K562 (cell line): ENCODE results near the gene EML6. TPM values are rescaled to one million over a fixed set of nuclear protein-coding genes. Genes with fewer than 3 reads are reported as not detected.

ENCODE experiments used
- CHD7 ChIP-seq: fragments of 200-600 bp; sonication (generic); IDR thresholded peaks from one replicate; pipeline ENCODE4 v1.6.1; 2012; ENCODE audit warnings: mild to moderate bottlenecking, low read depth, low read length, inconsistent platforms
- MAZ ChIP-seq, 2 experiments: fragments of 450-650 bp in 1 of 2; sonication (generic) in 1 of 2; formaldehyde crosslinking; IDR thresholded peaks in 1 of 2; conservative IDR thresholded peaks in 1 of 2; 2 replicates each; pipeline versions ENCODE4 v1.4.0 to v1.5.0; 2020; ENCODE audit warnings: mild to moderate bottlenecking in 1 of 2, missing genetic modification reagents in 1 of 2
- POLR2AphosphoS5 ChIP-seq: IDR thresholded peaks from 2 replicates; pipeline ENCODE4 v1.6.1; 2011; ENCODE audit warnings: mild to moderate bottlenecking, low read depth, low read length, moderate library complexity; ENCODE audit not compliant: control insufficient read depth, insufficient read depth
- ZNF609 ChIP-seq: sonication (generic); formaldehyde crosslinking; IDR thresholded peaks from 2 replicates; pipeline ENCODE4 v1.8.1; 2023; ENCODE audit warnings: missing genetic modification reagents, mild to moderate bottlenecking, borderline replicate concordance
- ZNF699 ChIP-seq: fragments of 250-450 bp; sonication (Bioruptor Pico); IDR thresholded peaks from 2 replicates; pipeline ENCODE4 v1.8.0; 2021; ENCODE audit warnings: mild to moderate bottlenecking, moderate library complexity; ENCODE audit not compliant: insufficient replicate concordance
- polyA plus RNA-seq, 8 experiments: library from polyadenylated mRNA; depleted of rRNA in 4 of 8; stranded (reverse) in 5 of 8; unstranded in 3 of 8; fragments of >200 nt; fragmentation: Nextera tagmentation in 2 of 8; fragmentation: Illumina TruSeq in 1 of 8; extraction: Ambion mirVana in 2 of 8; extraction: Trizol in 1 of 8; gene quantifications; 2 replicates each; pipeline versions ENCODE4 v1.2.1 to v1.2.3, GENCODE V29; 2011 to 2014; ENCODE audit warnings: inconsistent platforms in 1 of 8, missing spikeins in 1 of 8
- total RNA-seq, 7 experiments: library from RNA; depleted of rRNA in 6 of 7; stranded (reverse); fragments of >200 nt in 6 of 7; fragmentation: Illumina TruSeq in 2 of 7; extraction: Trizol in 2 of 7; gene quantifications; 2 replicates each; pipeline versions ENCODE4 v1.2.1 to v1.2.3, GENCODE V29; 2011 to 2021; ENCODE audit warnings: low replicate concordance in 1 of 7
- TF ChIP-seq, protein P1 (sequence below): fragments of 250-450 bp; sonication (Bioruptor Pico); IDR thresholded peaks from 2 replicates; pipeline ENCODE4 v1.4.0; 2020; ENCODE audit warnings: mild to moderate bottlenecking

The EML6 gene
- total and polyA plus RNA-seq, 9 of the 15 experiments (the other 6 are each of a cell fraction or from before 2014, with no cell fraction given): 0.07 to 0.56 (median 0.25) TPM

- no peak for TF ChIP-seq CHD7
- TF ChIP-seq, protein P1, sequence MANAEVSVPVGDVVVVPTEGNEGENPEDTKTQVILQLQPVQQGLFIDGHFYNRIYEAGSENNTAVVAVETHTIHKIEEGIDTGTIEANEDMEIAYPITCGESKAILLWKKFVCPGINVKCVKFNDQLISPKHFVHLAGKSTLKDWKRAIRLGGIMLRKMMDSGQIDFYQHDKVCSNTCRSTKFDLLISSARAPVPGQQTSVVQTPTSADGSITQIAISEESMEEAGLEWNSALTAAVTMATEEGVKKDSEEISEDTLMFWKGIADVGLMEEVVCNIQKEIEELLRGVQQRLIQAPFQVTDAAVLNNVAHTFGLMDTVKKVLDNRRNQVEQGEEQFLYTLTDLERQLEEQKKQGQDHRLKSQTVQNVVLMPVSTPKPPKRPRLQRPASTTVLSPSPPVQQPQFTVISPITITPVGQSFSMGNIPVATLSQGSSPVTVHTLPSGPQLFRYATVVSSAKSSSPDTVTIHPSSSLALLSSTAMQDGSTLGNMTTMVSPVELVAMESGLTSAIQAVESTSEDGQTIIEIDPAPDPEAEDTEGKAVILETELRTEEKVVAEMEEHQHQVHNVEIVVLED (CRISPR knock-in tag): no peak
- no peak for TF ChIP-seq ZNF609 (CRISPR knock-in tag)
- TF ChIP-seq ZNF699 (CRISPR knock-in tag): no peak
- TF ChIP-seq POLR2AphosphoS5: peak; percentile 61
- peak in 1 of 2 experiments; percentile 70; a peak in 2 of 4 replicates for TF ChIP-seq MAZ (CRISPR knock-in tag; conservative IDR thresholded peaks at IDR 0.05 in 1 of 2, IDR thresholded peaks at IDR 0.05 in 1 of 2)
These were observed 232.1 kb downstream of the EML6 start (continued) for GRCh38 chr2:54955358-54956110.
